Measurements from ENCODE around the gene TULP4.

The TULP4 gene

GRCh38 chr6:158382491-158382890, 70.2 kb downstream of the TULP4 start:
- H3K4me3 ChIP-seq (ENCODE audit: control insufficient read depth, low read depth, low read length) = no peak overlapping the region
- no peak for DNase-seq (ENCODE audit: low read depth)
- TF ChIP-seq CTCF (IDR thresholded peaks at IDR 0.05; ENCODE audit: control insufficient read depth, insufficient read depth, low read depth, low read length, missing control alignments) = no peak

GRCh38 chr6:158383057-158383456, 70.8 kb downstream of the TULP4 start:
- no peak for TF ChIP-seq CTCF (IDR thresholded peaks at IDR 0.05; ENCODE audit: control insufficient read depth, insufficient read depth, low read depth, low read length, missing control alignments)
- DNase-seq (ENCODE audit: low read depth) = no peak
- no peak overlapping the region for H3K4me3 ChIP-seq (ENCODE audit: control insufficient read depth, low read depth, low read length)

- H3K4me3 ChIP-seq (ENCODE audit: control insufficient read depth, low read depth, low read length) = no peak overlapping the region
- DNase-seq (ENCODE audit: low read depth) = no peak
- no peak for TF ChIP-seq CTCF (IDR thresholded peaks at IDR 0.05; ENCODE audit: control insufficient read depth, insufficient read depth, low read depth, low read length, missing control alignments)
Observed at GRCh38 chr6:158383542-158383941, 71.3 kb downstream of the TULP4 start.

- no peak for DNase-seq (ENCODE audit: low read depth)
- no peak for TF ChIP-seq CTCF (IDR thresholded peaks at IDR 0.05; ENCODE audit: control insufficient read depth, insufficient read depth, low read depth, low read length, missing control alignments)
- no peak overlapping the region for H3K4me3 ChIP-seq (ENCODE audit: control insufficient read depth, low read depth, low read length)
Observed at GRCh38 chr6:158384671-158385110, 72.4 kb downstream of the TULP4 start.

- DNase-seq (ENCODE audit: low read depth) = no peak
- H3K4me3 ChIP-seq (ENCODE audit: control insufficient read depth, low read depth, low read length) = no peak overlapping the region
- no peak for TF ChIP-seq CTCF (IDR thresholded peaks at IDR 0.05; ENCODE audit: control insufficient read depth, insufficient read depth, low read depth, low read length, missing control alignments)
Observed at GRCh38 chr6:158387036-158387435, 74.8 kb downstream of the TULP4 start.

- no peak for TF ChIP-seq CTCF (IDR thresholded peaks at IDR 0.05; ENCODE audit: control insufficient read depth, insufficient read depth, low read depth, low read length, missing control alignments)
Observed at GRCh38 chr6:158387578-158387977, 75.3 kb downstream of the TULP4 start.

GRCh38 chr6:158388727-158389126, 76.5 kb downstream of the TULP4 start:
- TF ChIP-seq CTCF (IDR thresholded peaks at IDR 0.05; ENCODE audit: control insufficient read depth, insufficient read depth, low read depth, low read length, missing control alignments) = no peak
- no peak overlapping the region for H3K4me3 ChIP-seq (ENCODE audit: control insufficient read depth, low read depth, low read length)
- no peak for DNase-seq (ENCODE audit: low read depth)

More at GRCh38 chr6:158387578-158387977, 75.3 kb downstream of the TULP4 start:
- no peak for DNase-seq (ENCODE audit: low read depth)
- no peak overlapping the region for H3K4me3 ChIP-seq (ENCODE audit: control insufficient read depth, low read depth, low read length)
